CD8-positive, alpha-beta memory T cell (primary cell): ENCODE measurements around the gene HNRNPLL. TPM values are rescaled to one million over a fixed set of nuclear protein-coding genes. Genes with fewer than 3 reads are reported as not detected.

Experiments
- CTCF ChIA-PET: fragments of 350-600 bp; sonication (Branson Sonifier 250); formaldehyde crosslinking; loops from one replicate; lab custom pipeline; 2021; ENCODE audit warnings: antibody characterized with exemption; lab: Charles Lee
- POLR2A ChIA-PET: fragments of 350-600 bp; sonication (Branson Sonifier 250); formaldehyde crosslinking; loops from one replicate; lab custom pipeline; 2021; ENCODE audit warnings: antibody characterized with exemption; lab: Charles Lee
- DNase-seq, 5 donors: peaks; one replicate each; pipeline versions ENCODE4 v3.0.0 to v3.0.0-alpha.2; 2020 to 2022; ENCODE audit warnings: mixed read lengths in 1 of 5
- H3K27ac ChIP-seq: one replicate; pipeline ENCODE4 v1.7.0; 2013; ENCODE audit warnings: low read depth, mild to moderate bottlenecking, low read length, moderate library complexity
- H3K27me3 ChIP-seq: 2 replicates; pipeline ENCODE4 v1.7.0; 2013; ENCODE audit warnings: low read length, mild to moderate bottlenecking; ENCODE audit not compliant: insufficient read depth, poor library complexity, severe bottlenecking
- H3K36me3 ChIP-seq: 2 replicates; pipeline ENCODE4 v1.7.0; 2013; ENCODE audit warnings: mild to moderate bottlenecking, low read length, moderate library complexity; ENCODE audit not compliant: insufficient read depth
- H3K4me1 ChIP-seq: 2 replicates; pipeline ENCODE4 v1.7.0; 2013; ENCODE audit warnings: mild to moderate bottlenecking, low read length, moderate library complexity; ENCODE audit not compliant: insufficient read depth
- H3K4me3 ChIP-seq: 2 replicates; pipeline ENCODE4 v1.7.0; 2013; ENCODE audit warnings: mild to moderate bottlenecking, low read length
- H3K9me3 ChIP-seq: 2 replicates; pipeline ENCODE4 v1.7.0; 2013; ENCODE audit warnings: mild to moderate bottlenecking, low read length
- H3K27ac Mint-ChIP-seq, 8 donors: one replicate each; pipeline ENCODE4 v1.8.0; 2020 to 2021; ENCODE audit warnings: mixed read lengths in 8 of 8, mild to moderate bottlenecking in 6 of 8, inconsistent platforms in 3 of 8, moderate library complexity in 3 of 8
- H3K27me3 Mint-ChIP-seq, 2 donors: one replicate each; pipeline ENCODE4 v1.8.0; 2020 to 2021; ENCODE audit warnings: mixed read lengths in 2 of 2, mild to moderate bottlenecking in 1 of 2, moderate library complexity in 1 of 2
- H3K36me3 Mint-ChIP-seq, 3 donors: one replicate each; pipeline ENCODE4 v1.8.0; 2020 to 2021; ENCODE audit warnings: mixed read lengths in 3 of 3, inconsistent platforms in 1 of 3, mild to moderate bottlenecking in 1 of 3
- H3K4me1 Mint-ChIP-seq, 3 donors: one replicate each; pipeline ENCODE4 v1.8.0; 2020 to 2021; ENCODE audit warnings: mixed read lengths in 3 of 3, inconsistent platforms in 1 of 3, mild to moderate bottlenecking in 1 of 3
- H3K4me3 Mint-ChIP-seq, 7 donors: one replicate each; pipeline ENCODE4 v1.8.0; 2020 to 2021; ENCODE audit warnings: mixed read lengths in 7 of 7, mild to moderate bottlenecking in 6 of 7, moderate library complexity in 4 of 7, inconsistent platforms in 2 of 7
- H3K9me3 Mint-ChIP-seq, 5 donors: one replicate each; pipeline ENCODE4 v1.8.0; 2020 to 2022; ENCODE audit warnings: mixed read lengths in 5 of 5, mild to moderate bottlenecking in 3 of 5, moderate library complexity in 2 of 5, inconsistent platforms in 1 of 5
- polyA plus RNA-seq: library from polyadenylated mRNA; unstranded; fragments of 300-500 nt; fragmentation: Illumina TruSeq; gene quantifications from one replicate; pipeline ENCODE4 v1.2.3, GENCODE V29; 2021
- total RNA-seq, 2 experiments: library from RNA; stranded (reverse); gene quantifications; one replicate each; pipeline ENCODE4 v1.2.3, GENCODE V29; 2021

Gene HNRNPLL
- total and polyA plus RNA-seq, 3 experiments from 2014 or later, result 65.4 to 80.8 (median 77.4) TPM

DNA sequence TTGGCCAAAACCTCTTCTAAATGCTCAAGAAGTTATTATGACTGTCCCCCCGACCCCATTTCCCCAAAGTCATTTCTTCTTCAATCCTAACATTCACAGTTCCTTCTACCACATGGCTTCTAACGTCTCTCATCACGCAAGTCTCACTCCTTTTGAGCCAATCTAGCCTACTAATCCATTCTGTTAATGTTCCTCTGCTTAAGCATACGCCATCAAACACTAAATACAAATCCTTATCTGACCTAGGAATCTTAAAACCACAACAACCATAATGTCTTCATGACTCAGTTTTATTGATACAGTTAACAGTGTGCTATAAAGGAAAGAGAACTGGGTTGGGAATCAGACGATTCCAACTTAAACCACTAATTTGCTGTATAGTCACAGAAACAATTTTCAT is 23.9 kb downstream of the HNRNPLL start:
- Histone ChIP-seq H3K9me3 (no peaks in the 10 kb centered on the region), H3K27ac (no peak overlapping the region), H3K27me3 (no peaks in the 10 kb centered on the region), H3K4me3 (no peak overlapping the region), H3K4me1 (peaks cover 8% of the 10 kb centered on the region), H3K36me3 (no peaks in the 10 kb centered on the region)
- no peak for DNase-seq
- ChIA-PET POLR2A (interaction anchor here (0.7 to 1.2 kb wide), 3 partner anchors 96 to 170 kb away, joined by 3 read pairs; no protein-coding TSS in a partner anchor), CTCF (interaction anchor here (1.5 to 9.1 kb wide), 5 partner anchors 18 to 144 kb away, joined by 3 to 128 read pairs (median 51); partner anchors contain the start of gene HNRNPLL)
- Mint-ChIP-seq H3K36me3 (peaks cover 0 to 72% (median 17%) of the 10 kb centered on the region in 3 donors), H3K9me3 (no peaks in the 10 kb centered on the region), H3K27ac (peak overlapping the region in 7 of 8 donors; percentile 1 to 87 (median 4)), H3K27me3 (no peaks in the 10 kb centered on the region), H3K4me3 (no peak overlapping the region), H3K4me1 (peaks cover 36 to 69% (median 69%) of the 10 kb centered on the region in 3 donors)

DNA sequence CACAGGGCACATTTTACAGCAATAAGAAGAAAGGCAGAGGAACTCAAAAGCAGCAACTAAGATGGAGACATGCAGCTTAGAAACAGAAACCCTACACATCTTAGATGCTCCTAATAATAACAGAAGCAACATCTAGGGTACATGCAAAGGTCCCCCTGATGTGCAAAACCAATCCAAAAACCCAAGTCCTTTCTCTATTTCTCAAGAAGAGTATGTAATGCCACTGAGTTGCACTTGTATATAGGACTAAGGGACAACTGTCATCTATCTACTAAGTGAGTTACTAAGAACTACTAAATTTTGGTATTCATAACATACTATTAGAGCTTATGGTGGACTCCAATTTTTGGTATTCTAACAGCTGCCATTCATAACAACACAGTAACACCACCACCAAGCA is 28.4 kb downstream of the HNRNPLL start:
- H3K27me3 Mint-ChIP-seq, result no peaks in the 10 kb centered on the region
- POLR2A ChIA-PET, result no interaction called here
- H3K4me1 Mint-ChIP-seq, result peaks cover 39 to 76% (median 74%) of the 10 kb centered on the region in 3 donors
- peaks cover 5% of the 10 kb centered on the region for H3K4me1 ChIP-seq
- peaks cover 0 to 76% (median 3%) of the 10 kb centered on the region in 3 donors for H3K36me3 Mint-ChIP-seq
- H3K4me3 Mint-ChIP-seq, result no peak overlapping the region
- peaks cover 14% of the 10 kb centered on the region for H3K36me3 ChIP-seq
- CTCF ChIA-PET, result interaction anchor here (1.2 to 2.1 kb wide), 4 partner anchors 29 to 167 kb away, joined by 3 to 7 read pairs (median 3); partner anchors contain the start of gene HNRNPLL
- no peaks in the 10 kb centered on the region for H3K9me3 ChIP-seq
- H3K27ac Mint-ChIP-seq, result peak overlapping the region in 7 of 8 donors; percentile 29 to 80 (median 44)
- H3K27ac ChIP-seq, result no peak overlapping the region
- no peak overlapping the region for H3K4me3 ChIP-seq
- no peaks in the 10 kb centered on the region for H3K27me3 ChIP-seq
- no peak for DNase-seq
- no peaks in the 10 kb centered on the region for H3K9me3 Mint-ChIP-seq

DNA sequence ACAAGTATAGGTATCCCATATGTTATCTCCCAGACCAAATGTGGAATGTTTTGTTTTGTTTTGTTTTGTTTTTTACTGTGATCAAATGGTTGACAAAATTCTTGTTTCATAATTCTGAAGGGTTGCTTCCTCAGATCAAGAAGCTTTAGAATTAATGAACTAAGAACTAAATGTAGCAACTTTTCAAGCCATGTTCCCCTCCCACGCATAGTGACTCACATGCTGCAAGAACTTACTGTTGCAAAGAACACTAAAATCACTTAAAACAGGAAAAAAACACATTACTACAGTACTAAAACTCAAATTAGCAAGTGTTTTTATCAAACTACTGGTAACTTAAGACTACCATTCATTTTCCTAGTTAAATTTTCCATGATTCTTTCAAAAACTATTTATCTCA is 30.6 kb downstream of the HNRNPLL start:
- Mint-ChIP-seq H3K4me1 (peaks cover 32 to 60% (median 59%) of the 10 kb centered on the region in 3 donors), H3K36me3 (peaks cover 0 to 80% (median 4%) of the 10 kb centered on the region in 3 donors), H3K27me3 (no peaks in the 10 kb centered on the region), H3K4me3 (peak overlapping the region in 1 of 7 donors; percentile 18), H3K9me3 (no peaks in the 10 kb centered on the region), H3K27ac (peak overlapping the region; percentile 11 to 87 (median 68))
- Histone ChIP-seq H3K4me1 (no peaks in the 10 kb centered on the region), H3K36me3 (peaks cover 31% of the 10 kb centered on the region), H3K27ac (no peak overlapping the region), H3K9me3 (no peaks in the 10 kb centered on the region), H3K4me3 (no peak overlapping the region), H3K27me3 (no peaks in the 10 kb centered on the region)
- ChIA-PET POLR2A (no interaction called here), CTCF (no interaction called here)
- no peak for DNase-seq

DNA sequence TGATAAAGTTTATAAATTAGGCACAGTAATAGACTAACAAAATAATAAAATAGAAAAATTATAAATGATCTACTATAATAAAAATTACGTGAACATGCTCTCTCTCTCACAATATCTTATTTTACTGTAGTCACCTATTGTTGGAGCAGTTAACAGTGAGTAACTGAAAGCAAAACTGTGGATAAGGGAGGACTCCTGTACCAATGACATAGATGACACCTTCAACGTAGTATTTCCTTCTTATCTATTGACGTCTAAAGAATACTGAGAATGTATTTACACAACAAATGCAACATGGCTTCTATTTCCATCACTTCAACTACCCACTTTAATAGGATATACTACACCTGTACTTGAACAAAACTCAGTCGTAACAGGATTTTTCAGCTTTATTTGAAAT is 31.5 kb downstream of the HNRNPLL start:
- POLR2A ChIA-PET, result no interaction called here
- Mint-ChIP-seq H3K4me3 (no peak overlapping the region), H3K9me3 (no peaks in the 10 kb centered on the region), H3K4me1 (peaks cover 27 to 50% (median 49%) of the 10 kb centered on the region in 3 donors), H3K36me3 (peaks cover 0 to 78% (median 6%) of the 10 kb centered on the region in 3 donors), H3K27ac (peak overlapping the region in 6 of 8 donors; percentile 8 to 87 (median 47)), H3K27me3 (no peaks in the 10 kb centered on the region)
- Histone ChIP-seq H3K36me3 (peaks cover 31% of the 10 kb centered on the region), H3K9me3 (no peaks in the 10 kb centered on the region), H3K4me3 (no peak overlapping the region), H3K4me1 (no peaks in the 10 kb centered on the region), H3K27me3 (no peaks in the 10 kb centered on the region), H3K27ac (no peak overlapping the region)
- DNase-seq, result peak in 1 of 5 donors; percentile 18
- CTCF ChIA-PET, result no interaction called here

DNA sequence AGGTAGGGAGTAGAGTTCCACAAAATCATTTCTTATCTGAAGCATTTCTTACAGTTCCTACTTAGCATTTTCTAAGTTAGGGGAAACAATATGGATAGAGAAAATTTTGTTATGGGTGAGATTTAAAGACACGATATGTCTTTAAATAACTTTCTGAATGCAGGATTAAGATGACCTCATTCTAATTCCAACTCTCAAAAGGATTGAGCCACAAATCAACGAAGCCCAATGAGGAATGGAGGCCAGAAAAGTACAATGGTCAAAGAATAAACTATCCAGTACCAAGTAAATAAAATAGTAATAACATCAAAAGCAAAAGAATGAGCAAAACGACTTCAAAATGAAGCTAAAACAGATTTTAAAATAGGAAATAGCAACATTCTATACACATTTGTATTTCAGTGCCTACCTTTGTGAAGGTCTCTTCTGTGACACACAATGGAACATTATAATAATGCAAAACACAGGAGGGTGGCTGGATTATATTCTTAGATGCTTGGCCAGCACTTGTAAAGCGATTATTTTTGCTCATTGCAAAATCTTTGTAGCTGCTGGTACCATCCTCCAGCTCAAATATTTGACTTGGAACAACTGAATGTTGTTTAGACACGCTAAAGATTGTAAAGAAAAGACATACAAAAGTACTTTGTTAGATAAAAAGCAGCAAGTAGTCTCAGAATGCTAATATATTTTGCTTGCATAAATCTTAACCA is 33.8 kb downstream of the HNRNPLL start:
- Mint-ChIP-seq H3K4me1 (peaks cover 11 to 28% (median 27%) of the 10 kb centered on the region in 3 donors), H3K27me3 (no peaks in the 10 kb centered on the region), H3K36me3 (peaks cover 9 to 75% (median 11%) of the 10 kb centered on the region in 3 donors), H3K4me3 (no peak overlapping the region), H3K27ac (peak overlapping the region in 1 of 8 donors; percentile 10), H3K9me3 (no peaks in the 10 kb centered on the region)
- Histone ChIP-seq H3K27me3 (no peaks in the 10 kb centered on the region), H3K9me3 (no peaks in the 10 kb centered on the region), H3K4me3 (no peak overlapping the region), H3K4me1 (no peaks in the 10 kb centered on the region), H3K36me3 (peaks cover 31% of the 10 kb centered on the region), H3K27ac (no peak overlapping the region)
- ChIA-PET POLR2A (no interaction called here), CTCF (interaction anchor here (1.4 to 2.3 kb wide), 2 partner anchors 13 to 33 kb away, joined by 5 to 10 read pairs; no protein-coding TSS in a partner anchor)
- DNase-seq, result no peak

DNA sequence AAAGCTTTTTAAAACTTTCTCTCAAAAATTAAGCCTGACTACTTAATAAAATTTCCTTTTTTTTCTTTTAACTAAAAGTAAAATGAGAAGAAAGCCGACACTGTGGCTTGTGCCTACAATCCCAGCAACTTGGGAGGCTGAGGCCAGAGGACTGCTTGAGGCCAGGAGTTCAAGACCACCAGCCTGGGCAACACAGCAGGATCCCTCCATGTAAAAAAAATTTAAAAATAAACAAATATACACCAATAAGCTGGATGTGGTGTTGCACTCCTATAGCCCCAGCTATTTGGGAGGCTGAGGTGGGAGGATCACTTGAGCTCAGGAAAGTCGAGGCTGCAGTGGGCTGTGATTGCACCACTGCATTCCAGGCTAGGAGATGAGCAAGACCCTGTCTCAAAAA is 37.4 kb downstream of the HNRNPLL start:
- Histone ChIP-seq H3K27ac (no peak overlapping the region), H3K9me3 (no peaks in the 10 kb centered on the region), H3K4me1 (no peaks in the 10 kb centered on the region), H3K36me3 (peaks cover 22% of the 10 kb centered on the region), H3K27me3 (no peaks in the 10 kb centered on the region), H3K4me3 (no peak overlapping the region)
- no peak for DNase-seq
- no peaks in the 10 kb centered on the region for H3K4me1 Mint-ChIP-seq
- no peak overlapping the region for H3K4me3 Mint-ChIP-seq
- ChIA-PET POLR2A (interaction anchor here (0.7 to 1.7 kb wide), 2 partner anchors 186 to 520 kb away, joined by 6 to 13 read pairs; partner anchors contain the start of gene SRSF7), CTCF (interaction anchor here (0.7 to 1.9 kb wide), 6 partner anchors 10 to 250 kb away, joined by 3 to 7 read pairs (median 4); no protein-coding TSS in a partner anchor)
- H3K9me3 Mint-ChIP-seq, result no peaks in the 10 kb centered on the region
- H3K27me3 Mint-ChIP-seq, result no peaks in the 10 kb centered on the region
- H3K27ac Mint-ChIP-seq, result no peak overlapping the region
- peaks cover 11 to 66% (median 11%) of the 10 kb centered on the region in 3 donors for H3K36me3 Mint-ChIP-seq

DNA sequence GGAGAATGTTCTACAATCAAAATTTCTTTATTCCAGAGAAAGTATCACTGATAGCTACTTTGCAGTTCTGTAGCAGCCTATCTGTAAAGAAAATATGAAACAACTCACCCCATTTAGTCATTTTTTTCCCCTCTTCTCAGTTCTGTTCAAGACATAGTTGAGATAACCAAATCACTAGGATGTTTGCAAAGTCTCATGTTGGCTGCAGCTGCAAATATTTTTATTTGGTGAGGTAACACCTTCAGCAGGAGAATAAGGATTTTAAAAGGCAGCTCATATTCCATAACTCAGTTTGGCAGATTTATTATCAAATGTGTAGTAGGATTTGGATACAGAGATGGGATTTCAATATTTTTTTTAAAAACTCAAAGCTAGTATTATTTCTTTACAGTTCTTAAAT is 41.0 kb downstream of the HNRNPLL start:
- Mint-ChIP-seq H3K27ac (peak overlapping the region in 6 of 8 donors; percentile 15 to 50 (median 46)), H3K36me3 (peaks cover 8 to 48% (median 15%) of the 10 kb centered on the region in 3 donors), H3K27me3 (no peaks in the 10 kb centered on the region), H3K4me3 (no peak overlapping the region), H3K4me1 (no peaks in the 10 kb centered on the region), H3K9me3 (no peaks in the 10 kb centered on the region)
- POLR2A ChIA-PET, result no interaction called here
- Histone ChIP-seq H3K27ac (no peak overlapping the region), H3K9me3 (no peaks in the 10 kb centered on the region), H3K36me3 (peaks cover 4% of the 10 kb centered on the region), H3K4me1 (no peaks in the 10 kb centered on the region), H3K27me3 (no peaks in the 10 kb centered on the region), H3K4me3 (no peak overlapping the region)
- no peak for DNase-seq
- CTCF ChIA-PET, result interaction anchor here (0.7 to 1.5 kb wide), 2 partner anchors 20 to 39 kb away, joined by 3 to 5 read pairs; no protein-coding TSS in a partner anchor

DNA sequence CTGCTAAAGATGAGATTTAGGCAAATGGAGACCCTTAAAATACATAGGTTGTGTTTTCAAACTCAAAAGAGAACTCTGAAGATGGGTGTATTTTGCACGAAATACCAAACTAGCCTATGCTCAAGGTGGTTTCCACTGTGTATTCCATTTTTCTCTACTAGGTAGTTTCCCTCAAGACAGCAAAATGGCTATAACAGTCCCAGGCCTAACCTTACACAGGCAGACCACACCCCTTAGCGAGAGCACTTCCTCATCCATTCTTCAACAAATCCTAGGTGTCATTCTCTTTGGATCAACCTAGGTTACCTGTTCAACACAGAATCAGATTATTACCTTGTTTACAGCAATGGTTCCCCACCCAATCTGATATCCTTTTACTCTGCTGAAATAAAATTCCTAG is 42.6 kb downstream of the HNRNPLL start:
- Histone ChIP-seq H3K4me1 (no peaks in the 10 kb centered on the region), H3K9me3 (no peaks in the 10 kb centered on the region), H3K4me3 (no peak overlapping the region), H3K27ac (no peak overlapping the region), H3K27me3 (no peaks in the 10 kb centered on the region), H3K36me3 (peaks cover 4% of the 10 kb centered on the region)
- CTCF ChIA-PET, result no interaction called here
- POLR2A ChIA-PET, result no interaction called here
- H3K4me1 Mint-ChIP-seq, result peaks cover 0 to 5% (median 0%) of the 10 kb centered on the region in 3 donors
- no peak for DNase-seq
- no peak overlapping the region for H3K4me3 Mint-ChIP-seq
- no peaks in the 10 kb centered on the region for H3K9me3 Mint-ChIP-seq
- H3K27me3 Mint-ChIP-seq, result peaks cover 0 to 1% of the 10 kb centered on the region in 2 donors
- peak overlapping the region in 1 of 8 donors; percentile 10 for H3K27ac Mint-ChIP-seq
- H3K36me3 Mint-ChIP-seq, result peaks cover 5 to 41% (median 12%) of the 10 kb centered on the region in 3 donors
